ENCODE data around the gene DCHS1. TPM values are rescaled to one million over a fixed set of nuclear protein-coding genes. Genes with fewer than 3 reads are reported as not detected.

DCHS1 gene
- total RNA-seq, 1 experiment from 2014 or later = 14.2 TPM

DNA sequence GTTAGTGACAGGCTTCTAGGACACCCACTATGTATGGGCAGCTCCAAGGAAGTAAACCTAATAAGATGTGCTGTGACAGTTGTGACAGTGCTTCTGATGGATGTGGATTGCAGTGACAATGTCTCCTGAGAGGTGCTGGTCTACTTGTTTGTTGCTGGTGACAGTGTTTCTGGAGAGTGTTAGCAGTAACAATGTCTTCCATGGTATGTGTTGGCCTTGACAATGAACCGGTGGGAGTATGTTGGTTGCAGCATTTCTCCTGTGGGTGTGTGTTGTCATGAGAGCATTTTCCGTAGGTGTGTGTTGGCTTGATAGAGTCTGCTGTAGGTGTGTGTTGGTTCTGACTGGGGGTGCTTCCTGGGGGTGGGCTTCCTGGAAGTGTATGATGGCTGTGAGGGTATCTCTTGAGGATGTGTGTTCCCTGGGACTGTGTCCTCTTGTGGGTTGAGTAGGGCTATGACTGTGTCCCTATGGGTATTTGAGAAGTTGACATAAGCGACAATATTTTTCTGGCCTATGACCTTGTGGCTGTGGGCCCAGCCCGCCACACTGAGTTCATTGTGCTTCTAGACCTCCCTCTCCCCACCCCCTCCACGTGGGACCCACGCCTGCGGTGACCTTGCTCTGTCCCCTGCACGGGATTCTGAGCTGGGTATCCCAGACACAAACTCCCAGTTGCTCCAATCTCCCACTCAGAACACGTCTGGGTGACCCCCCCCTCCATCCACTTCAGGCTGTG is 1.2 kb downstream of the DCHS1 start:
- Mint-ChIP-seq H3K36me3 (no peaks in the 10 kb centered on the region), H3K4me3 (no peak overlapping the region), H3K27ac (no peak overlapping the region), H3K9me3 (no peaks in the 10 kb centered on the region), H3K4me1 (peaks cover 11% of the 10 kb centered on the region), H3K27me3 (ENCODE audit: low read depth) (peaks cover 19% of the 10 kb centered on the region)
- DNase-seq (ENCODE audit: low spot score) (no peak), ATAC-seq (no peak)
- ChIA-PET CTCF (no interaction called here), POLR2A (interaction anchor here (0.6 kb wide), 1 partner anchor 26 kb away, joined by 3 read pairs; no protein-coding TSS in a partner anchor)
- TF ChIP-seq RELA (CRISPR knock-in tag; IDR thresholded peaks at IDR 0.05; ENCODE audit: borderline replicate concordance) (no peak), GRHL2 (CRISPR knock-in tag; IDR thresholded peaks at IDR 0.05; ENCODE audit: insufficient replicate concordance, severe bottlenecking) (no peak), ESRRA (CRISPR knock-in tag; IDR thresholded peaks at IDR 0.05; ENCODE audit: borderline replicate concordance) (no peak), NR3C1 (CRISPR knock-in tag; conservative IDR thresholded peaks at IDR 0.05; ENCODE audit: low read depth) (no peak), ZBTB21 (CRISPR knock-in tag; IDR thresholded peaks at IDR 0.05; ENCODE audit: borderline replicate concordance) (no peak), ZNF512 (CRISPR knock-in tag; IDR thresholded peaks at IDR 0.05; ENCODE audit: borderline replicate concordance) (no peak)
- TF ChIP-seq, protein P1, sequence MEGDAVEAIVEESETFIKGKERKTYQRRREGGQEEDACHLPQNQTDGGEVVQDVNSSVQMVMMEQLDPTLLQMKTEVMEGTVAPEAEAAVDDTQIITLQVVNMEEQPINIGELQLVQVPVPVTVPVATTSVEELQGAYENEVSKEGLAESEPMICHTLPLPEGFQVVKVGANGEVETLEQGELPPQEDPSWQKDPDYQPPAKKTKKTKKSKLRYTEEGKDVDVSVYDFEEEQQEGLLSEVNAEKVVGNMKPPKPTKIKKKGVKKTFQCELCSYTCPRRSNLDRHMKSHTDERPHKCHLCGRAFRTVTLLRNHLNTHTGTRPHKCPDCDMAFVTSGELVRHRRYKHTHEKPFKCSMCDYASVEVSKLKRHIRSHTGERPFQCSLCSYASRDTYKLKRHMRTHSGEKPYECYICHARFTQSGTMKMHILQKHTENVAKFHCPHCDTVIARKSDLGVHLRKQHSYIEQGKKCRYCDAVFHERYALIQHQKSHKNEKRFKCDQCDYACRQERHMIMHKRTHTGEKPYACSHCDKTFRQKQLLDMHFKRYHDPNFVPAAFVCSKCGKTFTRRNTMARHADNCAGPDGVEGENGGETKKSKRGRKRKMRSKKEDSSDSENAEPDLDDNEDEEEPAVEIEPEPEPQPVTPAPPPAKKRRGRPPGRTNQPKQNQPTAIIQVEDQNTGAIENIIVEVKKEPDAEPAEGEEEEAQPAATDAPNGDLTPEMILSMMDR (IDR thresholded peaks at IDR 0.05) = no peak

- no peaks in the 10 kb centered on the region for H3K9me3 Mint-ChIP-seq
- no peaks in the 10 kb centered on the region for H3K36me3 Mint-ChIP-seq
- H3K4me3 Mint-ChIP-seq = no peak overlapping the region
- ATAC-seq = no peak
- DNase-seq (ENCODE audit: low spot score) = no peak
- H3K4me1 Mint-ChIP-seq = peaks cover 11% of the 10 kb centered on the region
- no peak overlapping the region for H3K27ac Mint-ChIP-seq
- peaks cover 19% of the 10 kb centered on the region for H3K27me3 Mint-ChIP-seq (ENCODE audit: low read depth)
- TF ChIP-seq TCF7 (CRISPR knock-in tag; IDR thresholded peaks at IDR 0.05; ENCODE audit: low read depth) (no peak), ZNF425 (CRISPR knock-in tag; conservative IDR thresholded peaks at IDR 0.05) (no peak), USF2 (CRISPR knock-in tag; IDR thresholded peaks at IDR 0.05) (no peak), ELF4 (CRISPR knock-in tag; IDR thresholded peaks at IDR 0.05; ENCODE audit: low read depth) (no peak), MXD4 (CRISPR knock-in tag; IDR thresholded peaks at IDR 0.05; ENCODE audit: borderline replicate concordance) (no peak), TP53 (CRISPR knock-in tag; IDR thresholded peaks at IDR 0.05) (no peak), TEAD4 (CRISPR knock-in tag; IDR thresholded peaks at IDR 0.05) (no peak), SMAD3 (CRISPR knock-in tag; IDR thresholded peaks at IDR 0.05; ENCODE audit: borderline replicate concordance) (no peak), SP1 (CRISPR knock-in tag; conservative IDR thresholded peaks at IDR 0.05) (no peak), OVOL2 (CRISPR knock-in tag; IDR thresholded peaks at IDR 0.05; ENCODE audit: borderline replicate concordance) (no peak), ZNF396 (CRISPR knock-in tag; IDR thresholded peaks at IDR 0.05; ENCODE audit: borderline replicate concordance) (no peak), PREB (CRISPR knock-in tag; IDR thresholded peaks at IDR 0.05; ENCODE audit: borderline replicate concordance) (no peak), NFATC4 (CRISPR knock-in tag; IDR thresholded peaks at IDR 0.05) (no peak)
- TF ChIP-seq, protein P2, sequence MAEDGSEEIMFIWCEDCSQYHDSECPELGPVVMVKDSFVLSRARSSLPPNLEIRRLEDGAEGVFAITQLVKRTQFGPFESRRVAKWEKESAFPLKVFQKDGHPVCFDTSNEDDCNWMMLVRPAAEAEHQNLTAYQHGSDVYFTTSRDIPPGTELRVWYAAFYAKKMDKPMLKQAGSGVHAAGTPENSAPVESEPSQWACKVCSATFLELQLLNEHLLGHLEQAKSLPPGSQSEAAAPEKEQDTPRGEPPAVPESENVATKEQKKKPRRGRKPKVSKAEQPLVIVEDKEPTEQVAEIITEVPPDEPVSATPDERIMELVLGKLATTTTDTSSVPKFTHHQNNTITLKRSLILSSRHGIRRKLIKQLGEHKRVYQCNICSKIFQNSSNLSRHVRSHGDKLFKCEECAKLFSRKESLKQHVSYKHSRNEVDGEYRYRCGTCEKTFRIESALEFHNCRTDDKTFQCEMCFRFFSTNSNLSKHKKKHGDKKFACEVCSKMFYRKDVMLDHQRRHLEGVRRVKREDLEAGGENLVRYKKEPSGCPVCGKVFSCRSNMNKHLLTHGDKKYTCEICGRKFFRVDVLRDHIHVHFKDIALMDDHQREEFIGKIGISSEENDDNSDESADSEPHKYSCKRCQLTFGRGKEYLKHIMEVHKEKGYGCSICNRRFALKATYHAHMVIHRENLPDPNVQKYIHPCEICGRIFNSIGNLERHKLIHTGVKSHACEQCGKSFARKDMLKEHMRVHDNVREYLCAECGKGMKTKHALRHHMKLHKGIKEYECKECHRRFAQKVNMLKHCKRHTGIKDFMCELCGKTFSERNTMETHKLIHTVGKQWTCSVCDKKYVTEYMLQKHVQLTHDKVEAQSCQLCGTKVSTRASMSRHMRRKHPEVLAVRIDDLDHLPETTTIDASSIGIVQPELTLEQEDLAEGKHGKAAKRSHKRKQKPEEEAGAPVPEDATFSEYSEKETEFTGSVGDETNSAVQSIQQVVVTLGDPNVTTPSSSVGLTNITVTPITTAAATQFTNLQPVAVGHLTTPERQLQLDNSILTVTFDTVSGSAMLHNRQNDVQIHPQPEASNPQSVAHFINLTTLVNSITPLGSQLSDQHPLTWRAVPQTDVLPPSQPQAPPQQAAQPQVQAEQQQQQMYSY (CRISPR knock-in tag; IDR thresholded peaks at IDR 0.05) = no peak
- ChIA-PET CTCF (interaction anchor here (1.3 kb wide), 1 partner anchor 123 kb away, joined by 3 read pairs; no protein-coding TSS in a partner anchor), POLR2A (interaction anchor here (0.6 kb wide), 1 partner anchor 27 kb away, joined by 3 read pairs; no protein-coding TSS in a partner anchor)
These were observed 2.0 kb downstream of the DCHS1 start for GRCh38 chr11:6653656-6654055.
